Stimulated activated CD4-positive, alpha-beta T cell treated with anti-CD3 and anti-CD28 coated beads, Interleukin-1b, Interleukin-23, amount 100 ng/mL, for 4 hours (primary cell): ENCODE results near the gene RABAC1.
A peak's percentile ranks its signal among the peaks of the same experiment; 100 is the strongest.

Source experiments
- DNase-seq, 2 donors: peaks; one replicate each; pipeline ENCODE4 v3.0.0-alpha.2; 2020; ENCODE audit warnings: low read depth in 2 of 2

RABAC1 gene

DNA sequence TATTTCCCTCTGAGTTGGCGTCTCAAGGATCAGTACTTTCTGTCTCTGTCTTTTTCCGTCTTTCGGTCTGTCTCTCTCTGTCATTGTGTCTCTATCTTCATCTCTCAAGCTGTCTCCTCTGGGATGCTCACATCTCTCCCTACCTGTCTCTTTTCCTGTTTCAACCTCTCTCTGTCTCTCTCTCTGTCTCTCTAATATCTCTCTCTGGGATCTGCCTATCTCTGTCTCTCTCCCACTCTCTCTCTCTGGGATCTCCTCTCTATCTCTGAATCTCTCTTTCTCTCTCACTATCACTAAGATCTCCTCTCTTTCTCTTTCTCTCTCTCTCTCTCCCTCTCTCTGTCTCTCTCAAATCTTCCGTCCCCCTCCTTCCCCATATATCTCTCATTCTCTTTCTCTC, 30.9 kb upstream of the RABAC1 start:
- no peak for DNase-seq

DNA sequence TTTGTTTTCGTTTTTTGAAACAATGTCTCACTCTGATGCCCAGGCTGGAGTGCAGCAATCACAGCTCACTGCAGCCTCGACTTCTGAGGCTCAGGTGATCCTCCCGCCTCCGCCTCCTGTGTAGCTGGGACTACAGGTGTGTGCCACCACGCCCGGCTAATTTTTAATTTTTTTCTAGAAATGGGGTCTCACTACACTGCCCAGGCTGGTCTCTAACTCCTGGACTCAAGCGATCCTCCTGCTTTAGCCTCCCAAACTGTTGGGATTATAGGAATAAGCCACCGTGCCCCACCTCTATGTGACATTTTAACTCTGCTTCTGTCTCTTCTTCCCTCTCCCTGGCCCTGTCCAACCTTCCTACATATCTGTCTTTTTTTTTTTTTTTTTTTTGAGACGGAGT, 29.8 kb upstream of the RABAC1 start:
- no peak for DNase-seq

- DNase-seq: no peak
Measured at GRCh38 chr19:41987141-41987860, 28.2 kb upstream of the RABAC1 start.

DNA sequence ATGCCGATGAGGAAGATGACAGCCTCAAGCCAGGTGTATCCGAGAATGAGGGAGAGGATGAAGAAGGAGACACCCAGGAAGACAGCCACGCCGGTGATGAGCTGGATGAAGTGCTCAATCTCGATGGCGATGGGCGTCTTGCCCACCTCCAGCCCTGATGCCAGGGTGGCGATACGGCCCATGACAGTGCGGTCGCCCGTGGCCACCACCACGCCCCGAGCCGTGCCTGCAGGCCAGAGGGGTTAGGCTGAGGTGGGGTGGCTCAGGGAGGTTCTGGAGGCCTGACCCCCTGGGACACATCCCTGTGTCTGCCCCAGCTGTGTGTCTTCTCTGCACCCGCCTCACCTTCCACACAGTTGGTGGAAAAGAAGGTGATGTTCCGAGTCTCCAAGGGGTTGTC, 25.8 kb upstream of the RABAC1 start:
- no peak for DNase-seq

GRCh38 chr19:41981724-41982123, 22.6 kb upstream of the RABAC1 start:
- DNase-seq: no peak

- no peak for DNase-seq
Measured at GRCh38 chr19:41978470-41978869, 19.3 kb upstream of the RABAC1 start.

- DNase-seq: no peak
Measured at GRCh38 chr19:41977916-41978315, 18.8 kb upstream of the RABAC1 start.

DNA sequence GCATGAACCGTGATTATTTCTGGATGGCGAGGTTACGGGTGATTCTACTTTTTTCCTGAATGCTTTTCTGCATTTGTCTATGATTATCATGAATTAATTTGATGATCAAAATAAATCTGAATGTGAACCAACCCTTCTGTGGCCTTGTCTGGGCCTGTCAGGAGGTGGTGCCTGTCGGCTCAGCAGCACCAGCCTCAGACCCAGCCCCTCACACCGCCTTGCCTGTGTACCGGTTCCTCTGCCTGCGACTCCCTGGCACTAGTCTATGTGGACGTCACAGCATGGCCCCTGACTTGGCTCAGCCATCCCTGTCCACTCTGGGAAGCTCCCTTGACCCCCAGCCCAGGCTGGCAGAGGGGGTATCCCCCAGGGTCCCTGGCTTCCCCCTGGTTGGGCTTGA, 15.5 kb upstream of the RABAC1 start:
- no peak for DNase-seq

GRCh38 chr19:41971363-41971762, 12.2 kb upstream of the RABAC1 start:
- no peak for DNase-seq

GRCh38 chr19:41969772-41970458, 10.8 kb upstream of the RABAC1 start:
- DNase-seq: no peak

DNA sequence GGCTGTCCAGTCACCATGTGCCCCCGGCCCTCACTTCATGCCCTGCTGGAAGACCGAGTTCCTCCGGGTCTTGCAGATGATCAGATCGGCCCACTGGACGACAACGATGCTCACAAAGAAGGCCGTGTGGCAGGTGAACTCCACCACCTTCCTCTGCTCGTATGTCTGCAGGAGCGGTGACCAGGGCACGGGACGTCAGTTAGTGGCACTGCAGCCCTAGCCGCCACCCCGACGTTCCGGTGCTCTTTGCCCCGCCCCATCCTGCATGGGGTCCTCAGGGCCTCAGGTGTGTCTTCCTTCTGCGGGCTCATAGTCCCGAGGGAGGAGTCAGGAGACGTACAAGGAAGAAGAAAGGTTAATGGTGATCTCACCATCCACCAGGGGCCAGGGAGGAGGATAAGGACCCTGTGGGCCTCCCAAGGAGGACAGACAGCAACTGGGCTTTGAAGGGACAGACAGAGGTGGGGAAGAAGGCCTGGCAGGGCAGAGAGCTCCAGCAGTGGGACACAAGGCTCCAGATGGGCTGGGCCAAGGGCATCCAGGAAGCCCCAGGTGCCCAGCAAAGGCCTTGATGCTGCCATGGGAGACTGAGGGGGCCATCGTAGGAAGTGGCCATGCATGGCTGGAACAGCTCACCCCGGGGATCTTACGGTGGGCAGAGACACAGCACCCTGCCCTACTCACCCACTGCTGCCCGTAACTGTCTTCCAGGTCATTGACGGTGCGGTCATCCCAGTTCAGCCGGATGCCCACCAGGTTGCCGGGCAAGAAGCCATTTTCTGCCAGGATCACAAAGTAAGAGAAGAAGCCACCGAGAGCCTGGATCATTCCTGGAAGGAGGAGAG, 9.9 kb upstream of the RABAC1 start:
- no peak for DNase-seq

DNA sequence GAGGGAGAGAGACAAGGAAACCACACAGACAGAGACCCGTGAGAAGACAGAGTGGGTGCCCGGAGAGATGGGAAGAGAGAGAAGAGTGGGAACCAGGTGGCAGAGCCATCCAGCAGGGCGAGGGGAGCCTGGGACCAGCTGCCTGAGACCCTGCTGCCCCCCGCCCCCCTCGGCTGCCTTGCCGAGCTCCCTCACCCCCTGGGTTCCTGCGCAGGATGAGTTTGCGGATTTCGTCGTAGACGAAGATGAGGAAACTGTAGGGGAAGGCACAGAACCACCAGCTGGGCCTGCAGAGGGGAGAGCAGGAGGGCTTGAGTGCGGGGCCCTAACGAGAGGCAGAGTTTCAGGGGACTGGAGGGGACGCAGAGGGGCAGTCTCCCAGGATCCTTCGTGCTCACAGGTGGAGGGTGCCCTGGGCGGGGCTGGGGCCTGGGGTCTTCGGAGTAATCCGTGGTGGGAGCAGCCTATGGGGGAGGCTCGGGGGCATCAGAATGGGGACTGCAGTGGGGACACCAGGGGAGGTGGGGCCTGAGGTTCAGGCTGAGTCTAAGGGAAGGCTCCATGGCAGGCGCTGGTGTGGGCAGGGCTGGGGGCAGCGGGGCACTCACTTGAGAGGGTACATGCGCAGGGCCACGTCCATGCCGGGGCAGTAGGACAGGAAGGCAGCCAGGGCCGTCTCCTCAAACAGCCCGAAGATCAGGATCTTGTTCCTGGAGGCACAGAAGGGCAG, 8.1 kb upstream of the RABAC1 start:
- no peak for DNase-seq

- no peak for DNase-seq
Measured at GRCh38 chr19:41965106-41965505, 6.0 kb upstream of the RABAC1 start.

GRCh38 chr19:41960973-41961372, 1.9 kb upstream of the RABAC1 start:
- DNase-seq: no peak

DNA sequence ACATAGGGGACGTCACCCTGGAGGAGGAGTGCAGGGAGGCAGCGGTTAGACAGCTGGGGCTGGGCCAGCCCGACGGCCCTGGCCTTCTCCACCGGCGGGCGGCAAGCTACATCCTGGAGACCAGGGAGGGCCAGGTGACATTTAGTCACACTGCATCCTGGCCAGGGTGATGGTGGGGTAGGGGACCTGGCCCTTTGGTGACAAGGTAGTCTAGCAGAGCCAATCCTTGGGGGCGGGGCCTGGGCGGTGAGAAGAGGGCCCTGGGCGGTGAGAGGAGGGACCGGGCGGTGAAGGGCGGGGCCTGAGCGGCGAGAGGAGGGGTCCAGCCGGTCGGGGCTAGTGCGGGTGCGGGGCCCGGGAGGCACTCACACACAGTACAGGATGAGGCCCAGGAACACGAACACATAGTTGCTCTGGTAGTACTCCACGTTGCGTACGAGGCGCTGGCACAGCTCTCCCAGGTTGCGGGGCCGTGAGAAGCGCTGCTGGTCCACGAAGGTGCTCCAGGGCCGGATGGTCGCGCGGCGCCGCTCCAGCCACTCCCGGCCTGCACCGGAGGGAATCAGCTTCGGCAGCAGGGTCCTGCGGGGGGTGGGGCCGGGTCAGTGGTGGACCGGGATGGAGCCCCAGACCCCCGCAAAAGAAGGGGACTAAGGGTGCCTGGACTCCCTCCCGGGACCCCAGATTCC, 610 bp downstream of the RABAC1 start:
- DNase-seq: peak; percentile 74 to 86

GRCh38 chr19:41957838-41958366, 1.2 kb downstream of the RABAC1 start:
- DNase-seq: no peak

DNA sequence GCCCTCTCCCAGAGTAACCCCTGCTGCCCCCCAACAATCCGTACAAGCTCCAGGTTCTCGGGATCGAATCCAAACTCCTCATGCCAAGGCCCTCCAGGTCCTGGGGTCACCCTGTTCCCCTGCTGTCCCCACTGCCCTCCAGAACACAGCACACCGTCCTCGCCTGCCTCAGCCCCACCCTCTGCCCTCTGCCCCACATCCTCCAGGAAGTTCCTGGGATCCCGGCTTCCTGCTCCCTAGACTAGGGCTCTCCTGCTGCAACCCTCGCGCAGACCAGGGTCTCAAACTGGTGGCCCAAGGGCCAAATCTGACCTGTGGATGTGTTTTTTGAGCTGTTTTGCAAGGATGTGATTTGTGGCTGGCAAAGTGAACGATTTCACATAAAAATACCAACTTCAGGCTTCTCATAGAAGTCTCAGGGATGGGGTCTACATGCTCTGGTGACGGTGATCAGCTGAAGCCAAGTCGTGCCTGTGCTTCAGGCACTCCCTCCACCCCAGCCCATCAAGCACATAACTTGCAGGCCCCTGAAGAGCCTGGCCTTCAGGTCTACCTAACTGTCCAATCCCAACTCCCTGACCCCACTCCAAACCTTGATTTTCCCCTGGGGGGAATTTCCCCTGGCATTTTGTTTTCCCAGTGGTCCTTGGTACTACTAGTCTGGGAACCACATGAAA, 1.8 kb downstream of the RABAC1 start:
- DNase-seq: no peak

GRCh38 chr19:41956621-41957020, 2.5 kb downstream of the RABAC1 start:
- DNase-seq: no peak

GRCh38 chr19:41955521-41955920, 3.6 kb downstream of the RABAC1 start:
- no peak for DNase-seq

DNA sequence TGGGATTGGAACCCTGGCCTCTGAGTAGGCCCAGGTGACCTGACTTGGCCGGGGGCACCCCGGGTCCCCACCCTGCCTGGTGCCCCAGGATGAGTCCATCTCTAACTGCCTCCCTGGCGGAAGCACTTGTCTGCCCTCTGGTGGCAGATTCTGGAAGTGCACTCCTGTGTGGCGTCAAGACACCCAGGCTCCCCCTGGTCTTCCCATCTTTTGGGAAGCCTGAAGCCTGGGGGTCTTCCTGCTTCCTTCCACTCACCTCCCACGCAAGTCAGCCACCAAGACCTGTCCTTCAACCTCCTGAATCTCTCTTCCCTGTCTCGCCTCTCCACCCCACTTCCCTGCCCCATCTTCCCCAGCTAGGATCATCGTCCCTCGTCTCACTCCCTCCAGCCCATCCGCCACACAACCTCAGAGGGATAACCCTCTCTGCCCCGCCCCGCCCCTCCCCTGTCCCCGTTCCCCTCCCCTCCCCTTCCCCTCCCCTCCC, 7.4 kb downstream of the RABAC1 start:
- DNase-seq: peak; percentile 90 to 94
